GM23338 (cell line): ENCODE data around the gene GLRA2. TPM values are rescaled to one million over a fixed set of nuclear protein-coding genes. Genes with fewer than 3 reads are reported as not detected.
A peak's percentile ranks its signal among the peaks of the same experiment; 100 is the strongest.

ENCODE experiments used
- ATAC-seq: fragments of 200-7000 bp; cut with Tn5 transposase; 3 replicates; pipeline ENCODE4 v1.9.1; 2020
- DNase-seq: peaks from one replicate; pipeline ENCODE4 v3.0.0-alpha.2; 2015; ENCODE audit warnings: low spot score
- H2AFZ ChIP-seq: fragments of 200-600 bp; sonication (generic); 2 replicates; pipeline ENCODE4 v1.8.0; 2016; ENCODE audit warnings: antibody characterized with exemption, mild to moderate bottlenecking, moderate library complexity
- H3F3A ChIP-seq: fragments of 200-600 bp; sonication (generic); replicated peaks from 2 replicates; pipeline ENCODE4 v1.8.0; 2017; ENCODE audit warnings: antibody characterized with exemption, mixed run types, low read depth
- H3K27ac ChIP-seq: fragments of 200-600 bp; sonication (generic); 2 replicates; pipeline ENCODE4 v1.6.1; 2016; ENCODE audit warnings: low read depth
- H3K27me3 ChIP-seq: fragments of 200-600 bp; sonication (generic); 2 replicates; pipeline ENCODE4 v1.8.0; 2016; ENCODE audit warnings: mild to moderate bottlenecking, mixed run types, moderate library complexity; ENCODE audit not compliant: insufficient read depth
- H3K36me3 ChIP-seq: fragments of 200-600 bp; sonication (generic); 2 replicates; pipeline ENCODE4 v1.8.0; 2016; ENCODE audit warnings: mild to moderate bottlenecking; ENCODE audit not compliant: insufficient read depth
- H3K4me1 ChIP-seq: fragments of 200-600 bp; sonication (generic); 2 replicates; pipeline ENCODE4 v1.8.0; 2016; ENCODE audit warnings: mild to moderate bottlenecking, moderate library complexity; ENCODE audit not compliant: insufficient read depth
- H3K4me2 ChIP-seq: fragments of 200-600 bp; sonication (generic); 2 replicates; pipeline ENCODE4 v1.7.1; 2017; ENCODE audit warnings: mixed run types
- H3K4me3 ChIP-seq: fragments of 200-600 bp; sonication (generic); 2 replicates; pipeline ENCODE4 v1.6.1; 2016; ENCODE audit warnings: mixed run types
- H3K79me2 ChIP-seq: fragments of 200-600 bp; sonication (generic); replicated peaks from 2 replicates; pipeline ENCODE4 v1.8.0; 2017; ENCODE audit warnings: mild to moderate bottlenecking; ENCODE audit not compliant: insufficient read depth
- H3K9me2 ChIP-seq: fragments of 200-600 bp; sonication (generic); 2 replicates; pipeline ENCODE4 v1.8.0; 2017; ENCODE audit not compliant: insufficient read depth
- H4K20me1 ChIP-seq: fragments of 200-600 bp; sonication (generic); replicated peaks from 2 replicates; pipeline ENCODE4 v1.8.0; 2017; ENCODE audit warnings: mild to moderate bottlenecking; ENCODE audit not compliant: insufficient read depth
- H3K27ac Mint-ChIP-seq: 2 replicates; pipeline ENCODE4 v1.8.0; 2020; ENCODE audit warnings: inconsistent platforms, mild to moderate bottlenecking, moderate library complexity, mixed read lengths
- H3K27me3 Mint-ChIP-seq: 3 replicates; pipeline ENCODE4 v1.8.0; 2022; ENCODE audit warnings: low read depth, mild to moderate bottlenecking, moderate library complexity, mixed read lengths, inconsistent platforms; ENCODE audit not compliant: insufficient read depth, poor library complexity
- H3K36me3 Mint-ChIP-seq: 3 replicates; pipeline ENCODE4 v1.8.0; 2021; ENCODE audit warnings: low read depth, mild to moderate bottlenecking, inconsistent platforms, moderate library complexity, mixed read lengths
- H3K4me1 Mint-ChIP-seq: 3 replicates; pipeline ENCODE4 v1.8.0; 2020; ENCODE audit warnings: mild to moderate bottlenecking, inconsistent platforms, mixed read lengths
- H3K4me3 Mint-ChIP-seq: 3 replicates; pipeline ENCODE4 v1.8.0; 2021; ENCODE audit warnings: moderate library complexity, mild to moderate bottlenecking, inconsistent platforms, mixed read lengths
- H3K9me3 Mint-ChIP-seq: 3 replicates; pipeline ENCODE4 v1.8.0; 2020; ENCODE audit warnings: moderate library complexity, mild to moderate bottlenecking, inconsistent platforms, mixed read lengths
- EZH2 ChIP-seq: fragments of 200-600 bp; sonication (generic); IDR thresholded peaks from one replicate; pipeline ENCODE4 v1.8.0; 2017; ENCODE audit warnings: antibody characterized with exemption, mild to moderate bottlenecking, low read depth; ENCODE audit not compliant: unreplicated experiment
- EZH2phosphoT487 ChIP-seq: fragments of 200-600 bp; sonication (generic); IDR thresholded peaks from one replicate; pipeline ENCODE4 v1.8.1; 2018; ENCODE audit warnings: antibody characterized with exemption; ENCODE audit not compliant: unreplicated experiment
- NANOG ChIP-seq: IDR thresholded peaks from 2 replicates; pipeline ENCODE4 v1.6.1; 2016; ENCODE audit warnings: antibody characterized with exemption, borderline replicate concordance
- POLR2AphosphoS5 ChIP-seq: IDR thresholded peaks from 2 replicates; pipeline ENCODE4 v1.6.1; 2016; ENCODE audit warnings: antibody characterized with exemption, low read depth
- STAT1 ChIP-seq: IDR thresholded peaks from one replicate; pipeline ENCODE4 v1.6.1; 2016; ENCODE audit warnings: antibody characterized with exemption; ENCODE audit not compliant: unreplicated experiment
- ZNF331 ChIP-seq: fragments of 250-450 bp; sonication (Bioruptor Pico); IDR thresholded peaks from 2 replicates; pipeline ENCODE4 v1.5.0; 2020; ENCODE audit warnings: low read depth, mild to moderate bottlenecking, moderate library complexity
- polyA plus RNA-seq: library from polyadenylated mRNA; unstranded; fragments of >200 nt; fragmentation: Nextera tagmentation; extraction: Ambion mirVana; gene quantifications from 2 replicates; pipeline ENCODE4 v1.2.1, GENCODE V29; 2016
- total RNA-seq: library from RNA; depleted of rRNA; stranded (reverse); fragments of >200 nt; shearing (Covaris generic); gene quantifications from 2 replicates; pipeline ENCODE4 v1.2.3, GENCODE V29; 2014
- TF ChIP-seq, protein P1 (sequence below): IDR thresholded peaks from 2 replicates; pipeline ENCODE4 v1.6.1; 2016; ENCODE audit warnings: antibody characterized with exemption
- TF ChIP-seq, protein P2 (sequence below): IDR thresholded peaks from one replicate; pipeline ENCODE4 v1.6.1; 2018; ENCODE audit warnings: antibody characterized with exemption; ENCODE audit not compliant: unreplicated experiment
- TF ChIP-seq, protein P3 (sequence below), 2 experiments: fragments of 200-600 bp in 1 of 2; sonication (generic) in 1 of 2; conservative IDR thresholded peaks; 2 replicates each; pipeline versions ENCODE4 v1.5.1 to v1.6.1; 2016 to 2017; ENCODE audit warnings: antibody characterized with exemption in 2 of 2, low read depth in 2 of 2, mild to moderate bottlenecking in 2 of 2, moderate library complexity in 1 of 2

GLRA2 gene
- total and polyA plus RNA-seq, 2 experiments from 2014 or later = not detected

DNA sequence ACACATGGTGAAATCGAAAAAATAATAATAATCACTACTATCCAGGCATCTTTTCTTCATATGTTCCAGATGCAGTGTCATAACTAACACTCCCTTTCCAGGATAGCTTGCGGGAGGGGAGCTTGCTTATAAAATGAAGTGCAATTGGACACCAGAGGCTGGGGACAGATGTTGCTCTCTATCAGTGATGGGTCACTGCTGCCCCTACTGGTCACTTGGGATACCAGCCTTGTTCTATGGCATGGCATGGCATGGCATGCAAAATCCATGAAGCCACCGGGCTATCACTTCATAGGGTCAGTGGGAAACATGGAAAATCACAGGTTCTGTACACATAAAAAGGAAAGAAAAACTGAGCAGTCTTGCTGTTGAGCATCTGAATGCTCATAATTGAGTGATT lies 168.1 kb downstream of the GLRA2 start:
- H3K9me3 Mint-ChIP-seq = no peaks in the 10 kb centered on the region
- DNase-seq (peak; percentile 64), ATAC-seq (peak; percentile 87)
- Histone ChIP-seq H3K9me2 (no peaks in the 10 kb centered on the region), H3K27me3 (no peaks in the 10 kb centered on the region), H3K79me2 (no peaks in the 10 kb centered on the region), H3K4me2 (no peak overlapping the region), H3K4me1 (no peaks in the 10 kb centered on the region), H4K20me1 (no peaks in the 10 kb centered on the region), H3K4me3 (no peak overlapping the region), H2AFZ (no peak overlapping the region), H3K36me3 (no peaks in the 10 kb centered on the region), H3K27ac (no peak overlapping the region), H3F3A (no peaks in the 10 kb centered on the region)
- H3K36me3 Mint-ChIP-seq = no peaks in the 10 kb centered on the region
- H3K4me3 Mint-ChIP-seq = no peak overlapping the region
- H3K4me1 Mint-ChIP-seq = no peaks in the 10 kb centered on the region
- TF ChIP-seq, protein P1, sequence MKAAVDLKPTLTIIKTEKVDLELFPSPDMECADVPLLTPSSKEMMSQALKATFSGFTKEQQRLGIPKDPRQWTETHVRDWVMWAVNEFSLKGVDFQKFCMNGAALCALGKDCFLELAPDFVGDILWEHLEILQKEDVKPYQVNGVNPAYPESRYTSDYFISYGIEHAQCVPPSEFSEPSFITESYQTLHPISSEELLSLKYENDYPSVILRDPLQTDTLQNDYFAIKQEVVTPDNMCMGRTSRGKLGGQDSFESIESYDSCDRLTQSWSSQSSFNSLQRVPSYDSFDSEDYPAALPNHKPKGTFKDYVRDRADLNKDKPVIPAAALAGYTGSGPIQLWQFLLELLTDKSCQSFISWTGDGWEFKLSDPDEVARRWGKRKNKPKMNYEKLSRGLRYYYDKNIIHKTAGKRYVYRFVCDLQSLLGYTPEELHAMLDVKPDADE = no peak
- no peak for TF ChIP-seq EZH2phosphoT487
- TF ChIP-seq, protein P2, sequence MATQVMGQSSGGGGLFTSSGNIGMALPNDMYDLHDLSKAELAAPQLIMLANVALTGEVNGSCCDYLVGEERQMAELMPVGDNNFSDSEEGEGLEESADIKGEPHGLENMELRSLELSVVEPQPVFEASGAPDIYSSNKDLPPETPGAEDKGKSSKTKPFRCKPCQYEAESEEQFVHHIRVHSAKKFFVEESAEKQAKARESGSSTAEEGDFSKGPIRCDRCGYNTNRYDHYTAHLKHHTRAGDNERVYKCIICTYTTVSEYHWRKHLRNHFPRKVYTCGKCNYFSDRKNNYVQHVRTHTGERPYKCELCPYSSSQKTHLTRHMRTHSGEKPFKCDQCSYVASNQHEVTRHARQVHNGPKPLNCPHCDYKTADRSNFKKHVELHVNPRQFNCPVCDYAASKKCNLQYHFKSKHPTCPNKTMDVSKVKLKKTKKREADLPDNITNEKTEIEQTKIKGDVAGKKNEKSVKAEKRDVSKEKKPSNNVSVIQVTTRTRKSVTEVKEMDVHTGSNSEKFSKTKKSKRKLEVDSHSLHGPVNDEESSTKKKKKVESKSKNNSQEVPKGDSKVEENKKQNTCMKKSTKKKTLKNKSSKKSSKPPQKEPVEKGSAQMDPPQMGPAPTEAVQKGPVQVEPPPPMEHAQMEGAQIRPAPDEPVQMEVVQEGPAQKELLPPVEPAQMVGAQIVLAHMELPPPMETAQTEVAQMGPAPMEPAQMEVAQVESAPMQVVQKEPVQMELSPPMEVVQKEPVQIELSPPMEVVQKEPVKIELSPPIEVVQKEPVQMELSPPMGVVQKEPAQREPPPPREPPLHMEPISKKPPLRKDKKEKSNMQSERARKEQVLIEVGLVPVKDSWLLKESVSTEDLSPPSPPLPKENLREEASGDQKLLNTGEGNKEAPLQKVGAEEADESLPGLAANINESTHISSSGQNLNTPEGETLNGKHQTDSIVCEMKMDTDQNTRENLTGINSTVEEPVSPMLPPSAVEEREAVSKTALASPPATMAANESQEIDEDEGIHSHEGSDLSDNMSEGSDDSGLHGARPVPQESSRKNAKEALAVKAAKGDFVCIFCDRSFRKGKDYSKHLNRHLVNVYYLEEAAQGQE = no peak
- TF ChIP-seq ZNF331 (CRISPR knock-in tag) = no peak
- no peak for TF ChIP-seq POLR2AphosphoS5
- TF ChIP-seq, protein P3, sequence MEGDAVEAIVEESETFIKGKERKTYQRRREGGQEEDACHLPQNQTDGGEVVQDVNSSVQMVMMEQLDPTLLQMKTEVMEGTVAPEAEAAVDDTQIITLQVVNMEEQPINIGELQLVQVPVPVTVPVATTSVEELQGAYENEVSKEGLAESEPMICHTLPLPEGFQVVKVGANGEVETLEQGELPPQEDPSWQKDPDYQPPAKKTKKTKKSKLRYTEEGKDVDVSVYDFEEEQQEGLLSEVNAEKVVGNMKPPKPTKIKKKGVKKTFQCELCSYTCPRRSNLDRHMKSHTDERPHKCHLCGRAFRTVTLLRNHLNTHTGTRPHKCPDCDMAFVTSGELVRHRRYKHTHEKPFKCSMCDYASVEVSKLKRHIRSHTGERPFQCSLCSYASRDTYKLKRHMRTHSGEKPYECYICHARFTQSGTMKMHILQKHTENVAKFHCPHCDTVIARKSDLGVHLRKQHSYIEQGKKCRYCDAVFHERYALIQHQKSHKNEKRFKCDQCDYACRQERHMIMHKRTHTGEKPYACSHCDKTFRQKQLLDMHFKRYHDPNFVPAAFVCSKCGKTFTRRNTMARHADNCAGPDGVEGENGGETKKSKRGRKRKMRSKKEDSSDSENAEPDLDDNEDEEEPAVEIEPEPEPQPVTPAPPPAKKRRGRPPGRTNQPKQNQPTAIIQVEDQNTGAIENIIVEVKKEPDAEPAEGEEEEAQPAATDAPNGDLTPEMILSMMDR (conservative IDR thresholded peaks at IDR 0.05; ENCODE audit: low read depth in 2 of 2) = peak; percentile 58 to 72
- no peak for TF ChIP-seq EZH2
- TF ChIP-seq NANOG = no peak
- TF ChIP-seq STAT1 = no peak
- peaks cover under 1% of the 10 kb centered on the region for H3K27me3 Mint-ChIP-seq
- no peak overlapping the region for H3K27ac Mint-ChIP-seq

DNA sequence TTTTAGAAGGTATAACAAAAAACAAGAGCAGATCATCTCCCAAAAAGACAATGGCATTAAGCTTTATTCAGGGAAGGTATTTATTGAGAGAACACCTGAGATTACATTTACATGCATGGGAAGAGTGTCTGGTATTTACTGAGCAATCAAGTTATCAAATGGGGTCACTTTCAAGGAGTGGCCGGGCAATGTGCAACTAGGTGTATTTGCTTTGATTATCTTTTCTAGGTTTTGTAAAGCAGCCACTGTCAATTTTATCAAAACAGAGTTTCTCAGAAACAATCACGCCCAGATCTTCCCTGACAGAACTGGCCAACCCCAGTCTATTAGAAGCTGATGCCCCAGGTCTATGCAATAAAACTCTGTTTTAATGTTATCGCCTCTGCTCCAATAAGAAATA lies 169.5 kb downstream of the GLRA2 start:
- Mint-ChIP-seq H3K9me3 (no peaks in the 10 kb centered on the region), H3K4me1 (no peaks in the 10 kb centered on the region), H3K27ac (no peak overlapping the region), H3K27me3 (peaks cover 2% of the 10 kb centered on the region), H3K36me3 (no peaks in the 10 kb centered on the region), H3K4me3 (no peak overlapping the region)
- no peak overlapping the region for H3K4me3 ChIP-seq
- H3K4me1 ChIP-seq = no peaks in the 10 kb centered on the region
- H3K27me3 ChIP-seq = no peaks in the 10 kb centered on the region
- no peak overlapping the region for H3K4me2 ChIP-seq
- DNase-seq (no peak), ATAC-seq (no peak)
- no peak overlapping the region for H3K27ac ChIP-seq
- no peaks in the 10 kb centered on the region for H3K79me2 ChIP-seq
- no peaks in the 10 kb centered on the region for H3K36me3 ChIP-seq
- no peak overlapping the region for H2AFZ ChIP-seq
- no peaks in the 10 kb centered on the region for H3F3A ChIP-seq
- TF ChIP-seq, protein P1 = no peak
- no peaks in the 10 kb centered on the region for H4K20me1 ChIP-seq
- no peaks in the 10 kb centered on the region for H3K9me2 ChIP-seq
